Measurements from ENCODE around the gene TREM1.

GRCh38 chr6:41283600-41283999, 2.9 kb downstream of the TREM1 start:
- TF ChIP-seq, protein P1, sequence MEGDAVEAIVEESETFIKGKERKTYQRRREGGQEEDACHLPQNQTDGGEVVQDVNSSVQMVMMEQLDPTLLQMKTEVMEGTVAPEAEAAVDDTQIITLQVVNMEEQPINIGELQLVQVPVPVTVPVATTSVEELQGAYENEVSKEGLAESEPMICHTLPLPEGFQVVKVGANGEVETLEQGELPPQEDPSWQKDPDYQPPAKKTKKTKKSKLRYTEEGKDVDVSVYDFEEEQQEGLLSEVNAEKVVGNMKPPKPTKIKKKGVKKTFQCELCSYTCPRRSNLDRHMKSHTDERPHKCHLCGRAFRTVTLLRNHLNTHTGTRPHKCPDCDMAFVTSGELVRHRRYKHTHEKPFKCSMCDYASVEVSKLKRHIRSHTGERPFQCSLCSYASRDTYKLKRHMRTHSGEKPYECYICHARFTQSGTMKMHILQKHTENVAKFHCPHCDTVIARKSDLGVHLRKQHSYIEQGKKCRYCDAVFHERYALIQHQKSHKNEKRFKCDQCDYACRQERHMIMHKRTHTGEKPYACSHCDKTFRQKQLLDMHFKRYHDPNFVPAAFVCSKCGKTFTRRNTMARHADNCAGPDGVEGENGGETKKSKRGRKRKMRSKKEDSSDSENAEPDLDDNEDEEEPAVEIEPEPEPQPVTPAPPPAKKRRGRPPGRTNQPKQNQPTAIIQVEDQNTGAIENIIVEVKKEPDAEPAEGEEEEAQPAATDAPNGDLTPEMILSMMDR (IDR thresholded peaks at IDR 0.05), result no peak
- TF ChIP-seq POLR2A (IDR thresholded peaks at IDR 0.05), result no peak
